CD4-positive, alpha-beta T cell treated with Interleukin-12 subunit alpha and Interleukin-12 subunit beta, for 1 hour (primary cell): ENCODE results near the gene KIAA1549.
"Not testable (repeated sequence)": the region's sequence is repeated elsewhere in the genome, so short reads cannot be mapped to it uniquely, and the experiment has no call there.

Experiments used
- DNase-seq: peaks from one replicate; pipeline ENCODE4 v3.0.0-alpha.2; 2020

KIAA1549 gene

DNA sequence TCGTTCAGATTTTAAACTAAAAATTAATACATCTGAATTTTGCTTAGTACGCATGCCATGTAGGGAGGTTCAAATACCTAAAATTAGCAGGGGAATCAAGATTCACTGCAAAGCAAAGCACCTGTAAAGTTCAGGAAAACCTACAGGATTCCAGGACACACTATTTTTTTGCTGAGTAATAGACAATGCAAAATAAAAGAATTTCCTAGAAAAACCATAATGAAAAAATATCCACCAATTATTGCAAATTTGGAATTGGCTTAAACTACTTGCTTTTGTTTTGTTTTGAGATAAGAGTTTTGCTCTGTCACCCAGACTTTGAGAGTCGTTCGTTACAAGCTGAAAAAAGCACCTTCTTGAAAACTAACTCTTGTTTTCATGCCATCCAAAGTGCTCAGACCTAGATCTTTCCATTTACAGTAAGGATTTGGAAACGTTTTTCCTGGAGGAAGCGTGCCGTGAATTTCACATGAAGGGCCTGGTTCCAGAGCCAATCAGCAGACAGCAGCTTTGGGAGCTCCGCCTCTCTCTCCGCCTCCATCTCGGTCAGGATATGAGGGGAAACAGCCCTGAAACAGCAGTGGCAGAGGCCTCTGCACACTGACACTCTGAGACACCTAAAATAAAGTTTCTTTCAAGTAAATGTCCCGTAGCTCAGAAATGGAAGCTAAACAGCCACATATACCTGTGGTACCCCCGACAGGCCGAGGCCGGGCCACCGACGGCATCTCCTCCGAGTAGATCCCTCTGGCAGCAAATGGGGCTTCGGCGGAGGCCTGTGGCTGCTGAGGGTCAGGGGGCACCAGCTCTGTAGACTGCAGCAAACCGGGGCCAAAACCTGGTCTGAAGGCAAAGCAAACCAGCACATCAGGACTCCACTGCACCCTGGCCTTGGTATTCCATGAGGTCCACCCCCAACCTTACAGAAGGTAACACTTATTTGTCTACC lies 137.3 kb downstream of the KIAA1549 start:
- no peak for DNase-seq

DNA sequence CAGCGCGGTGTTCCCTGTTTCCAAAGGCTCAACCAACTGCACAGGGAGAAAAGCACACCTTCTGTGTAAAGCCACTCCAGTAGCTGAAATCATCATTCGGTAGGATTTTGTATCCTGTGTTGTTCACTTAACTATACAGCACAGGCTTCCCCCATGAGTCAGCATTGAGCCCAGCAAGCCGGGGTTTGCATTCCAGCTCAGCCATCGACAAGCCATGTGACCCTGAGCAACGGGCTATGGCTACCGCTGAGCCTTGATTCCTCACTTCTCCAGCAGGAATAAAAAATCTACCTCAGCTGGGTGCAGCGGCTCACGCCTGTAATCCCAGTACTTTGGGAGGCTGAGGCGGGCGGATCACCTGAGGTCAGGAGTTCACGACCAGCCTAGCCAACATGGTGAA lies 139.1 kb downstream of the KIAA1549 start:
- no peak for DNase-seq

DNA sequence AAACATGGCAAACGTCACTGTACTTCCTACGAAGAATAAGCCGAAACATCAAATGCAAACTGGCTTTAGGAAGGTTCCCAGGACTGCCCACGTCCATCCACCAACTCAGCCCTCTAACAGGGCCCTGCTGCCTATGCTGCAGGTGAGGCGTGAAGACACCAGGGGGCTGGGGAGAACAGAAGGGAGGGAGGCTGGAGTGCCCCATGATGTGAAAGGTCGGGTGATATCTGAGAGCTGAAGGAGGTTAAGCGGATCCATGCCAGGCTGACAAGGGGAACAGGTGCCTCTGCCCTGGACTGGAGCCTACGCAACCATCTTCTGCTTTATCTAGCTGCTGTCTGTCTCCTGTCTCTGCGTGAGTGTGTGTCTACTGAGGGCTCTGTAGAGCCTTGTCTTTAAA lies 143.0 kb downstream of the KIAA1549 start:
- DNase-seq: no peak

DNA sequence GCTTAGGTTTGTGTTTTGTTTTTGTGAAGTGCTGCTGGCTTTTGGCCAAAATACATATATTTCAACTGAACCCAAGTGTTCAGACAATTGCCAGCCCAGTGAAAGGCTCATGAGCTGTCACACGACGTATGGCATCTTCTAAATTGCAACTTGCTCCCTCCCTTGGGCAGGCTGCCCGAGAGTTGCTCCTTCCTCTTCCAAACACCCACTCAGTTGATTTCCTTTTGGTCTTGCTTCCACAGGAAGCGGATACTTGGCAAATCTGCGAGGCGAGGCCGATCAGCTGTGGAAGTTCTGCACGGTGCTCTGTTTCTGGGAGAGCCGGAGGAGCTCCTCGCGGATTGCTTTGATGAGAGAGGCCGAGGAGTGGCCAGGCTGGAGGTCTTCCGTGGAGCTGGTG lies 143.6 kb downstream of the KIAA1549 start:
- DNase-seq: no peak

DNA sequence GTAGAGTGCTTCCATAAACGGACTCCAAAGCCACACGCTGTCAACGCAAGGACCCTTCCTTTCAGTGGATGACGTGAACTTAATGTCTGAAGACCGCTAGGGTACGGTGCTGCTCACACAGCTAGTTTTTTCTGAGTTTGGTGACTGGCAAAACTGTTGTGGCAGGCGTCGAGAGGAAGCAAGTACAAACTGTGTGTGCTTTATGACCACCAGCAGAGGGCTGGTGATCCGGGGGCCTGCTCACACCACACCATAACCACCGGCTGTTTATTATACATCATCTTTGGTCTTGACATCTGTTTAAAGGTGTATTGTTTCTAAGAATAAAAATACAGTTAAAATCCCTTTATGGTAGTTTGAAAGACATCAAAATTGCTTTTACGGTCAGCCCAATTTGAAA lies 146.1 kb downstream of the KIAA1549 start:
- DNase-seq: no peak

DNA sequence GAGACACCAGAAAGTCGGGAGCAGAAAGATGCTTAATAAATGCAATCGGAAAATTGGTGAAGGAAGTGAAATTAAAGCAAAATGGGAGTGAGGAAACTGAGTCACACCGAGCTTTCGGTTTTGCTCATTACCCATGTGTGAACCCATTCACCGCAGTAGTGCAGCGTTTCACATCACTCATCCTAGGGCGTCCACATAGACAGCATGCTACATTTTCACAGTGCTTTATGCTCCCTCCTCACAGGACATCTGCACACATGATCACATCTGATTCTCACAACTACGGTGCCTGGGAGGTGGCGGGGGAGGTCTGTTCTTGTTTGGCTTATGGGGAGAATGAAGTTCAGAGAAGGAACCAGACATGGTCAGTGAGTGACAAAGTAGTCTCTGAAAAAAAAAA lies 146.6 kb downstream of the KIAA1549 start:
- DNase-seq: no peak

DNA sequence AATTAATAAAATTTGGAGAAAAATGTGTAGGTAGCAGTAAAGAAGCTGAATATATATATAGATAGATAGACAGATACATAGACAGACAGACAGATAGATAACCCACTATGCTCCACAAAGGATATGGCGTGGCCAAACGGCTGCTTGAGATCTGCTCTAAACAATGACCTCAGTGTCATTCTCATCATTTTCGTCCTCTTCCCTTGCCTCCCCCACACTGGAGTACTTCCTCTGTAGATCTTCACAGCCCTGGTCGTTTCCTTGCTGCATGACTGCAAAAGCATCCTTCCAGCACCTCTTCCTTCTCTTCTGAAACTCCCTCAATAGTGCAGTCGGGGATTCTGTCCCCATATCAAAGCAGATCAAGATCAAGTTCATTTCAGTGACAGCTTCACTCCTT lies 147.6 kb downstream of the KIAA1549 start:
- DNase-seq: no peak

DNA sequence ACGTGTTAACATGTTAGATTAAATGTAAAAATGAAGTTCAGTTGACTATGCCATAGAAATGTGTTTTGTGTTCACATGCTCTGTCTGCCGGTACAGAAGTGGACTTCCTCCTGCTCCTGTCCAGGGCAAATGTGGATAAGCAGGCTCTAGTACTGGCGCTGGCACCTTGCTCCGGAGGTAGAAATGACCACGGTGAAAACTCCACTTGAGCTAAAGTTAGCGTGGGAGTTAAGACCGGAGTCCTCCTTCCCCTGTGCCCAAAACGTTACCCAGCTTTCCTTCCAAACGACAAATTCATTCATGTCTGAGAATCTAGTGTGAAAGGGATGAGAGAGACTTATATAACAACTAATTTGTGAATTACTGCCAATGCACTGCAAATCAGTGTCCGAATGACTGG lies 148.2 kb downstream of the KIAA1549 start:
- DNase-seq: no peak

DNA sequence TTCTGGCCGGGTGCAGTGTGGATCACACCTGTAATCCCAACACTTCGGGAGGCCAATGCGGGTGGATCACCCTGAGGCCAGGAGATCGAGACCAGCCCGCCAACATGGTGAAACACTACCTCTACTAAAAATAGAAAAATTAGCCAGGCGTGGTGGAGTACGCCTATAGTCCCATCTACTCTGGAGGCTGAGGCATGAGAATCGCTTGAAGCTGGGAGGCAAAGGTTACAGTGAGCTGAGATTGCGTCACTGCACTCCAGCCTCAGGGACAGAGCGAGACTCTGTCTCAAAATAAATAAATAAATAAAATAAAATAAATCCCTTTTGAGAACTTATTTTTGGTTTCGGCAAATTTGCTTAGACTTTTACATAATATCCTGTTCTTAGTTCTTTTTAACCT lies 151.9 kb downstream of the KIAA1549 start:
- DNase-seq: no peak

DNA sequence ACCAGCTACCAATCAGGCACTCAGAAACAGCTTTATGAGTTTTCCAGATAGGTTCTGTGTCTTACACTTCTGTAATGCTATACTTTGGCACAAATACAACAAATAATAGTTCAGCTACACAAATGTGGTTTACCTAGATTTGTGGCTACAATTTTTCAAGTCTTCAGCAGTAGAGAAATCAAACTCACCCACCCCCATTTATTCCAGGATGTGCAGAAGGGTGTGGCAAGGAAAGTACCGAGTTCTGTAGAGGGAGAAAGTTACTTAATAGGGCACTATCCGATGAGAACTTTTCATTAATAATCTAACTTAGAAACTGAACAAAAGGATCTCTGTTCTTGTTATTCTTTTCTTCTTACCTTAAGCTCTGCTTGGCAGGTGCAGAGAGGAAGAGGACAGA lies 152.9 kb downstream of the KIAA1549 start:
- DNase-seq: no peak

DNA sequence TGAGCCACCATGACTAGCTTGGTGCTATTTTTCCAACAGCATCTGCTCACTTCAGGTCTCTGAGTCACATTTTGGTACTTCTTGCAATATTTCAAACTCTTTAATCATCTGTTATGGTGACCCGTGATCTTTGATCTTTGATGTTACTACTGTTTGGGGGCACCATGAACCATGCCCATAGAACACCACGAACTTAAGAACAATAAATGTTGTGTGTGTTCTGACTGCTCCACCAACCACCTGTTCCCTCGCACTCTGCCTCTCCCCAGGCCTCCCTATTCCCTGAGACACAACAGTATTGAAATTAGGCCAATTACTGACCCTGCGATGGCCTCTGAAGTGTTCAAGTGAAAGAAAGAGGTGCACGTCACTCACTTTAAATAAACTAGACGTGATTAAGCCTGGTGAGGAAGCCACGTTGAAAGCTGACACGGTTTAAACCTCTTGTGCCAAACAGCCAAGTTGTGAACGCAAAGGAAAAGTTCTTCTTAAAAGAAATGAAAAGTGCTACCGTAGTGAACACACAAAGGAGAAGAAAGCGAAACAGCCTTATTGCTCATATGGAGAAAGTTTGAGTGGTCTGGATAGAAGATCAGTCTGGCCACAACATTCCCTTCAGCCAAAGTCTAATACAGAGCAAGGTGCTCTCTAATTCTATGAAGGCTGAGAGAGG lies 156.0 kb downstream of the KIAA1549 start:
- no peak for DNase-seq

DNA sequence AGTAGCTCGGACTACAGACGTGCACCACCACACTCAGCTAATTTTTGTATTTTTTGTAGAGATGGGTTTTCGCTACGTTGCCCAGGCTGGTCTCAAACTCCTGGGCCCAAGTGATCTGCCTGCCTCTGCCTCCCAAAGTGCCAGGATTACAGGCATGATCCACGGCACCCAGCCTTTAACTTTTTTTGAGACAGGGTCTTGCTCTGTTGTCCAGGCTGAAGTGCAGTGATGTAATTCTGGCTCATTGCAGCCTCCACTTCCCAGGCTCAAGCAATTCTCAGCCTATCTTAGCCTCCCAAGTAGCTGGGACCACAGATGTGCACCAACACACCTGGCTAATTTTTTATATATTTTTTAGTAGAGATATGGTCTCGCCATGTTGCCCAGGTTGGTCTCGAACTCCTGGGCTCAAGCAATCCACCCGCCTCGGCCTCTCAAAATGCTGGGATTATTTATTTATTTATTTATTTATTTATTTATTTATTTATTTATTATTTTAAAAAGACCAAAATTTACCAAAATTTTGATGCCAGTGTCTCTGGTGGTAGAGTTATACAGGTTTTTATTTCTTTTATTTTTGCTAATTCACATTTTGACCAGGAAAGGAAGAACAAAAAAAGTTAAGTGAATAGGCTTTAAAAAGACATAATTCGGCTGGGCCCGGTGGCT lies 158.2 kb downstream of the KIAA1549 start:
- no peak for DNase-seq

DNA sequence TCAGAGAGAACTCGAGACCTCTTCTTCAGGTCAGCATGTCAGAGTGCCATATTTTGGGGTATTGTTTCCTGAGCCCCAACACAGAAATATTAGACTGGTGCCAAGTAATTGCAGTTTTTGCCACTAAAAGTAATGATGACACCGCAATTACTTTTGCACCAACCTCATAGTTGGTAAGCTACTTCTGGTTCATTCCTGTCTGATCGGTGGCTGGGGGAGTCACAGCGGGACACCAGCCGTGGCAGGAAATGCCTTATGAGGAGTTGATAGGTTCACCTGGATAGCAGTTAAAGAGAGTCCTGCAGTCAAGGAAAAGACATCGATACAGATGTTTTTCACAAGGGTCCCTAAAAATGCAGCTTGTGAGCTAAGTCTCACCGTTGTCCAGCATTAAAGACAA lies 159.3 kb downstream of the KIAA1549 start:
- DNase-seq: no peak

DNA sequence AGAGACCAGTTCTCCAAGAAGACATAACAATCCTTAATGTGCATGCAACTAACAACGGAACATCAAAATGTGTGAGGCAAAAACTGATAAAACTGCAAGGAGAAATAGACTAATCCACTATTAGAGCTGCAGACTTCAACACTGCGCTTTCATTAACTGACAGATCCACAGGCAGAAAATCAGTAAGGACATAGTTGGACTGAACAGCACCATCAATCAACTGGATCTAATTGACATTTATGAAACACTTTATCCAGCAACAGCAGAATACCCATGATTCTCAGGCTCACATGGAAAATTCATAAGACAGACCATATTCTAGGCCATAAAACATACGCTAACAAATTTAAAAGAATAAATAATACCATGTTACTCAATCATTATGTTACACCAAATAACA lies 161.6 kb downstream of the KIAA1549 start:
- no peak for DNase-seq

DNA sequence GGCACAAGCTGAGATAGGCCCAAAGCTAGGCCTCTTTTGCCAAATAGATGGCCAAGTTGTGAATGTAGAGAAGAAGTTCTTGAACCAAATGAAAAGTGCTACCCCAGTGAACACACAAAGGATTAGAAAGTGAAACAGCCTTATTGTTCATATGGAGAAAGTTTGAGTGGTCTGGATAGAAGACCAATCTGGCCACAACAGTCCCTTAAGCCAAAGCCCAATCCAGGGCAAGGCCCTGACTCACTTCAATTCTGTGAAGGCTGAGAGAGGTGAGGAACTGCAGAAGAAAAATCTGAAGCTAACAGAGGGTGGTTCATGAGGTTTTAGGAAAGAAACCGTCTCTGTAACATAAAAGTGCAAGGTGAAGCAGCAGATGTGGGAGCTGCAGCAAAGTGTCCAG lies 164.5 kb downstream of the KIAA1549 start:
- no peak for DNase-seq

DNA sequence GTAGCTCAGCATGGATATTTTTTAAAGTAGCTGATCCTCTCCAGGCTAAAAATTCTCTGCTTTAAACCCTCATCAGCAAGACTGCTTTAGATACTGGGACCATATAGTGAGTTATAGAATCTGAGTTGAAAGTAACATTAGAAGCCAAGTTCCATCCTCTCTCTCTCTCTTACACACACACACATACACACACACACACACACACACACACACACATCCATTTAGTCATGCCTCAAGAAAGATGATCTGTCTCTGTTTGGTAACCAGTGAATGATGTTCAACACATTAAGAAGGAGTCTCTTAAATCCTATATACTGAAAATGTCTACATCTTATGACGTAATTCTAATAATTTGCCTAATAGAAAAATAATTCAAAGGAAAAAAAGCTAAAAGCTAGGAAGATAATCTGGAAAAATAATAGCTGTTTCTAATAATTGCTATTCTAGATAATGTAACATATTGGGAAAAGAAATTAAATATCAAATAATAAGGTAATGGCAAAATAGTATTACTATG lies 166.3 kb downstream of the KIAA1549 start:
- no peak for DNase-seq

DNA sequence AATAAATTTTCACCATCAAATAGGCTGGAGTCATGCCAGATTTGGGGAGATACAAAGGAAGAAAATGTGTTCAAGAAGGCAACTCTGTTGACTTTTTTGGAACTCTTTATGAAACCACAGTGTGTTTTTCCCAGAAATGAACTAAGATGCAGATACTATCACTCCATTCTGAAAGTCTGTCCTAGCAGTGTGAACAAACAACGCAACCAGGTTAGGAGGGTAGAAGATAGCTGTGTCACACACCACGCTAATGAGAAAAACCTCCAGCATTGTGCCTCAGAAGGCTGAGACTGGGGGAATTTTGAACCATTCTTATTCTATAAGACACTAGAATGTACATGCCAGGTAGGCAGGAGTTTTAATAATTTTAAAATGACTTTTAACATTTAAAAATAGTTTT lies 167.2 kb downstream of the KIAA1549 start:
- no peak for DNase-seq

DNA sequence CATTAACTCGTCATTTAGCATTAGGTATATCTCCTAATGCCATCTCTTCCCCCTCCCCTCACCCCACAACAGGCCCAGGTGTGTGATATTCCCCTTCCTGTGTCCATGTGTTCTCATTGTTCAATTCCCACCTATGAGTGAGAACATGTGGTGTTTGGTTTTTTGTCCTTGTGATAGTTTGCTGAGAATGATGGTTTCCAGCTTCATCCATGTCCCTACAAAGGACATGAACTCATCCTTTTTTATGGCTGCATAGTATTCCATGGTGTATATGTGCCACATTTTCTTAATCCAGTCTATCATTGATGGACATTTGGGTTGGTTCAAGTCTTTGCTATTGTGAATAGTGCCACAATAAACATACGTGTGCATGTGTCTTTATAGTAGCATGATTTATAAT lies 169.9 kb downstream of the KIAA1549 start:
- DNase-seq: not testable (repeated sequence)

DNA sequence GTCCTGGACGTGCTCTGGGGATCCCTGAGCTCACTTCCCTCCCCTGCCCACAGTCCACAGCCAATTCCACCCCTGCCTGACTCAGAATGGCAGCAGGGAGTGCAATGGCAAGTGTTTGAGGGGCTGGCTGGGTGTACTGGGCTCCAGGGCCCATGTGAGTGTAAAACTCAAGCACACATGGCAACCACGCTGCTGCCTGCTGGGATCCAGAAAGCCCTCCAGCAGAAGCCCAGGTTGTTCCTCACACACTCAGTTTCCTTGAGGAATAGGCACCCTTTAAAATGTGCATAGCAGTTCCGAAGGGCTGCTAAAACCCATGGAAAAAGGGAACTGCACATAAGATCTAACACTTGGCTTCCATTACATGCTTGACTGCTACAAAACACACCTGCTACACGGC lies 171.8 kb downstream of the KIAA1549 start:
- no peak for DNase-seq

DNA sequence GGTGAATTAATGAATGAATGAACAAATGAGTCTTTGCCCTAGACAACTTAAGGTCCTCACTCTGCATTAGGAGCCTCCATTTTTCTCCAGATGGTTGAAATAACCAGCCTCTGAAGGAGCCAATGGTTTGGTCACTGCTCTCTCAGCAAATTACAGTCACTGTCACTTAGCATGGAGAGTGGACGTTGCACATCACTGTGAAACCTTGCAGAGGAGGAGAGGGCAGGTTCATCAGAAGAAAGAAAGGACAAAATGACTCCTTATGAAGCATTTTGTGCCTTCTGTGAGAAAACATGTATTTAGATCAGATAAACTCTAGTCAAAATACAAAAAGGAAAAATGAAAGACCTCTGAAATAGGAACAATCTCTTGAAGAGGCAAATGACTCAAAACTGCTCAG lies 176.6 kb downstream of the KIAA1549 start:
- no peak for DNase-seq

DNA sequence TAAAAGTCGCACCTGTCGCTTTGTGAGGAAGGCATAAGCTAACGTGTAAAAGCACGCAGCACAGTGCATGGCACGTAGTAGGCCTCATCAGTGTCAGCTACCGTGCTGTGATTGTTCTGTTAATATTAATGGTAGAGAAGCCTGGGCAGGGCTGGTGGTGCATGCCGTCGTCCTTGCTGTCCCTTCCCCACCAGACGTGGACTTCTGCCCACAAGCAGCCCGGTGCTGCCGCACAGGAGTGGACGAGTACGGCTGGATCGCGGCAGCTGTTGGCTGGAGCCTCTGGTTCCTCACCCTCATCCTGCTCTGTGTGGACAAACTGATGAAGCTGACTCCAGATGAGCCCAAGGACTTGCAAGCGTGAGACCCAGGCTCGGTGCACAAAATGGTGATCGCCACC lies 178.5 kb downstream of the KIAA1549 start:
- DNase-seq: no peak

DNA sequence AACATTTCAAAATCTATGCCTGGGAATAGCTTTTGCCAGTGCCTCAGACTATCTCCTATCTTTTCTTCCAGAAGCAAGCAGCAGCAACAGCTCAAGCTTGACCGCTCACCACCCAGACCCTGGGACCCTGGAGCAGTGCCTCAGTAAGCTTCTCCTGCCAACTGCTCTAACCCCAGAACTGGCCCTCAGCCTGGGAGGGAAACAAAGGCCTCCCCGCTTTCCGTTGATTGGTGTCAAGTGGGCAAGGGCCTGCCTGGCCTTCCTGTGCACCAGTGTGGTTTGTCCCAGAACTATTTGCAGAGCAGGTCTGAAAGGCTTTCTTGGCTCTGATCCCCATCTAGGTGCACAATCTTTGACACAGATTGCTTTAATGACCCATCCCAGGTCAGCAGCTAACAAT lies 179.9 kb downstream of the KIAA1549 start:
- DNase-seq: no peak

DNA sequence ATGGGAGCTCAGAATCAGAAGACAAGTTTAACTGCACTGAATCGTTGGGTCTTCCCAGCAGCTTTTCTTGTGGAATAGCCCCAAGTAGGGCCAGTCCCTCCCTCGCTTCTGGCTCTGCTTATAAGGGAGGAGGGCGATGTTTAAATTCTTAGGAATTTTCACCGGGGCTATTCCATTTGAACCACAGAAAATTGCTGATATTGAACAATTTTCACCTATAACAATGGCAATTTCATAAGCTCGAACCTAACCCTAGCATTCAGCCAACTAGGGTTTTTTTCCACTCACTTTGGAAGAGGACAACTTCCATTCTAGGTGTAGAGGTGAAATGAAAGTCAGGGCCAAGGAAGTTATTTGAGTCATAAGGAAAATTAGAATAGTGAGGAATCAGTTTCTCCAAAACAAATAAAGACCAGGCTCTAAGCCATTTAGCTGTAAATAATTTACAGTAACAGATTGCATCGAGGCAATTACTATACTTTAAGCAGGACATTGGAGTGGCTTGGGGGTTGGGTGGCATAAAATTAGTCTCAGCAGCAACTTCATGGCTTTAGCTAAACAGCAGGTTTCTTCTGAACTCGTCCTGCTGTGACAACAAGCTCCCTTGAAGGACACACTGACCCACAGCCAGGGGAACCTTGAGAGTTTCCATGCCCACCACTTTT lies 181.7 kb downstream of the KIAA1549 start:
- no peak for DNase-seq
